Omental fat pad (tissue), 4 donors: ENCODE data around the gene PIGV. TPM values are rescaled to one million over a fixed set of nuclear protein-coding genes. Genes with fewer than 3 reads are reported as not detected.
"Not testable (repeated sequence)": the region's sequence is repeated elsewhere in the genome, so short reads cannot be mapped to it uniquely, and the experiment has no call there.

Source experiments
- ATAC-seq: fragments of 150-250 bp; one replicate; pipeline ENCODE4 v1.9.1; 2016; ENCODE audit warnings: mild to moderate bottlenecking, moderate library complexity; ENCODE audit not compliant: low FRiP score
- DNase-seq: peaks from one replicate; pipeline ENCODE4 v3.0.0-alpha.2; 2019; ENCODE audit warnings: low spot score
- total RNA-seq, 4 donors: library from RNA; depleted of rRNA; stranded (reverse); fragments of >200 nt; gene quantifications; one replicate each; pipeline ENCODE4 v1.1.0, GENCODE V29; 2016
- TF ChIP-seq, protein P1 (sequence below), 3 donors: fragments of 450-650 bp; IDR thresholded peaks; one replicate each; pipeline ENCODE4 v1.5.1; 2016 to 2017; ENCODE audit warnings: antibody characterized with exemption in 3 of 3, mild to moderate bottlenecking in 3 of 3, moderate library complexity in 2 of 3

Gene PIGV
- total RNA-seq, 4 donors from 2014 or later = 7.9 to 17.1 (median 16.5) TPM

DNA sequence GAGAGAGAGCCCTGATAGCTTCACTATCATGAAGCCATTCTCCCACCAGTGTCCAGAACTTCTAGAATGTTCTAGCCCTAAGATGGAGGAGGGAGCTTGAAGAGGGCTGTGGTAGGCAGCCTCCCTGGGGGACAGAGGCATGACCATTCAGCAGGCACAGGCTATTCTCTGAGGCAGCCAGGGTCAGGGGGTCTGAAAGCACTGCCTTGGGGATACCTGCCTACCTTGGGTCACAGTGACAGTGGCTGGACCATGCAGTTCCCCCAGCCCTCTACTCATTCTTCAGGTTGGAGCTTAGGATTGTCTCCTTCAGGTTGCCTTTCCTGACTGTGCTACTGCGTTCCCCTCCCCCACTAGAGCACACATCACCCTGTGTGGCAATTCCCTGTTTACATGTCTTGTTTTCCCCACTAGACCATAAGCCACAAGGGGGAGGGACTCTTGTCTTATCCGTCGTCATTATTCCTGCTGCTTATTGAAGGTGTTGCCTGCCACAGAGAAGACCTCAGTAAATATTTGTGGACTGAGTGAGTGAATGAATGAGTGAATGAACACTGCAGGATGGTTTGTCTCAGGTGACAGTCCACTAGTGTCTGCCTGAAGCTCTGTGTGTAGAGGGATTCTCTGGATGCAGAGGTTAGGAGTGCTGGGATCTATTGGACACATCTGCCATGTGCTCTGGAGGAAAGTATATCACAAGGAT, 43.9 kb downstream of the PIGV start:
- TF ChIP-seq, protein P1, sequence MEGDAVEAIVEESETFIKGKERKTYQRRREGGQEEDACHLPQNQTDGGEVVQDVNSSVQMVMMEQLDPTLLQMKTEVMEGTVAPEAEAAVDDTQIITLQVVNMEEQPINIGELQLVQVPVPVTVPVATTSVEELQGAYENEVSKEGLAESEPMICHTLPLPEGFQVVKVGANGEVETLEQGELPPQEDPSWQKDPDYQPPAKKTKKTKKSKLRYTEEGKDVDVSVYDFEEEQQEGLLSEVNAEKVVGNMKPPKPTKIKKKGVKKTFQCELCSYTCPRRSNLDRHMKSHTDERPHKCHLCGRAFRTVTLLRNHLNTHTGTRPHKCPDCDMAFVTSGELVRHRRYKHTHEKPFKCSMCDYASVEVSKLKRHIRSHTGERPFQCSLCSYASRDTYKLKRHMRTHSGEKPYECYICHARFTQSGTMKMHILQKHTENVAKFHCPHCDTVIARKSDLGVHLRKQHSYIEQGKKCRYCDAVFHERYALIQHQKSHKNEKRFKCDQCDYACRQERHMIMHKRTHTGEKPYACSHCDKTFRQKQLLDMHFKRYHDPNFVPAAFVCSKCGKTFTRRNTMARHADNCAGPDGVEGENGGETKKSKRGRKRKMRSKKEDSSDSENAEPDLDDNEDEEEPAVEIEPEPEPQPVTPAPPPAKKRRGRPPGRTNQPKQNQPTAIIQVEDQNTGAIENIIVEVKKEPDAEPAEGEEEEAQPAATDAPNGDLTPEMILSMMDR (IDR thresholded peaks at IDR 0.05) = no peak
- no peak for ATAC-seq
- no peak for DNase-seq

DNA sequence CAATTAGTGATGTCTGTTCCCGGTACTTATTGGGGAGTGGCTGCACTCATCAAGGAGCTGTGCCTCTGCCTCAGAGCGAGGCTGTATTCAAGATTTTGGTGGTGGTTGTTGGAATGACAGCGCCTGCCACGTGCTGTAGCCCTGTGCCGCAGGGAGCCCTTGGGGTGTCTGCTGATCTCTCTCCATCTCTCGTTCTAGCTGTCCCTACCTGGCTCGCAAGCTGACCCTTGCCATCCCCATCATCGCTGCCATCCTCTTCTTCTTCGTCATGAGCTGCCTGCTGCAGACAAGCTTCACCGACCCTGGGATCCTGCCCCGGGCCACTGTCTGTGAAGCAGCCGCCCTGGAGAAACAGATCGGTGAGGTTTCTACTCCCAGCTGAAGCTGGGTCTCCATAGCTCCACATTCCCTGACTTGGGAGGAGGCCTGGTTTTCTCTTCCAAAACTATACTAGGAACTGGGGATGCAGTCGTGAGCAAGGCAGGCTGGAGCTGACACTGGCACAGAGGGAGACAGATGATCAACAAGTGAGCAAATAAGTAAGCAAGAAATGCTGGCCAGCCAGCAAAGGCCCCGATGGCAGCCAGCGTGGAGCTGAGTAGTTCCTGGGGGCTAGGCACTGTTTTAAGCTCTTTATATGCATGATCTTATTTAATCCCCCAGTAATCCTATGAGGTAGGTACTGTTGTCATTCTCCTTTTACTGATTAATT, 44.7 kb downstream of the PIGV start:
- ATAC-seq = no peak
- TF ChIP-seq, protein P1 (IDR thresholded peaks at IDR 0.05) = no peak
- no peak for DNase-seq

DNA sequence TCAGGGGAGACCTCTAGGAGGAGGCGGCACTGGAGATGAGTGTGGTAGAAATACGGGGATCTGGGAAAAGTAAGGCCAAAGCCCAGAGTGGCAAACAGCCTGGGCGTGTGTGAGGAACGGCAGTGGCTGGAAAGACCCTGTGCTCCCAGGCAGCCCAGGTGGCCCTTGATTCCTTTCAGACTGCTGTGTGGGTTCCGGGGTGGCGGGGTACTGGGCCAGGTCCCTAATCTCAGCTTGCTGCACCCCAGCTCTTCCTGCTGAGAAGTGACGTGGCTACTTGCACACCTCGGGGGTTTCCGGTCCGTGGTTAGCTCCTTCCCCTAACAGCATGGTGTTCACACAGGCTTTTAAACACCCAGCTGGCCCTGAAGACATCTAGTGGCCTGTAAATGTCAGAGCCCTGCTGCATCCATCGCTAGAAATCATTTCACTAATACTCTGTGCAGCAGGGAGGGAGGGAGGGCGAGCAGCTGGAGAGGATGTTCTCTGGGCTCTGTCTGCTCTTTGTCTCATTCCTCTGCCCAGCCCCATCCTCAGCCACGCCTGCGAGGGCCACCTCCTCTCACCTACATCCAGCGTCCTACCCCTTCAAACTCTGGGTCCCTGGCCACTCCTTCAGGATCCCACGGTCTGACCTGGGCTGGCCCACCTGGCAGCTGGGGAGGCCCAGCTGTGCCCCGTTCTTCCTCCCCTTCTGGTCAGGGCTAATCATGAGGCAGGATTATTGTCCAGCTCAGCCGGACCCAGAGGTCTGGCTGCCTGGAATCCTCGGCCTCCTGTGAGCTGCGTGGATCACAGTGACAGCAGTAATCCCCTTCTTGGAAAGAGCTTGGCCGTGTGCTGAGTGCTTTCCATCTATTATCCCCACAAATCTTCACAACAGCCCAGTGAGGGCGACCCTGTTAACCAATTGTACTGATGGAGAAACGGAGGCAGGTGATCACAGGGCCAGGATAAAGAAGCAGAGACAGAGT, 46.0 kb downstream of the PIGV start:
- TF ChIP-seq, protein P1 (IDR thresholded peaks at IDR 0.05) = no peak
- DNase-seq (no peak), ATAC-seq (no peak)

DNA sequence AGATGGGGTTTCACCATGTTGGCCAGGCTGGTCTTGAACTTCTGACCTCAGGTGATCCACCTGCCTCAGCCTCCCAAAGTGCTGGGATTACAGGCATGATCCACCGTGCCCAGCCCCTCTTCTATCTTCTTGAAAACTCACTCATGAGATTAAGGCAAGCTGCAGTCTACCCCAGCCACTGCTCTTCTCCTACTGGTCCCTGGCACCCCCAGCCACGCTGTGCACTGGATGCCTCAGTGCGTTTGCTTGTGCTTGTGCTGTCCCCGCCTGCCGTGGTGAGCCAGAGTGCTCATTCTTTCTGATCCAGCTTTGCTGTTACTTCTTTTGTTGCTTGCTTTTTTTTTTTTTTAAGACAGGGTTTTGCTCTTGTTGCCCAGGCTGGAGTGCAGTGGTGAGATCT, 49.9 kb downstream of the PIGV start:
- DNase-seq, ATAC-seq: not testable (repeated sequence)

DNA sequence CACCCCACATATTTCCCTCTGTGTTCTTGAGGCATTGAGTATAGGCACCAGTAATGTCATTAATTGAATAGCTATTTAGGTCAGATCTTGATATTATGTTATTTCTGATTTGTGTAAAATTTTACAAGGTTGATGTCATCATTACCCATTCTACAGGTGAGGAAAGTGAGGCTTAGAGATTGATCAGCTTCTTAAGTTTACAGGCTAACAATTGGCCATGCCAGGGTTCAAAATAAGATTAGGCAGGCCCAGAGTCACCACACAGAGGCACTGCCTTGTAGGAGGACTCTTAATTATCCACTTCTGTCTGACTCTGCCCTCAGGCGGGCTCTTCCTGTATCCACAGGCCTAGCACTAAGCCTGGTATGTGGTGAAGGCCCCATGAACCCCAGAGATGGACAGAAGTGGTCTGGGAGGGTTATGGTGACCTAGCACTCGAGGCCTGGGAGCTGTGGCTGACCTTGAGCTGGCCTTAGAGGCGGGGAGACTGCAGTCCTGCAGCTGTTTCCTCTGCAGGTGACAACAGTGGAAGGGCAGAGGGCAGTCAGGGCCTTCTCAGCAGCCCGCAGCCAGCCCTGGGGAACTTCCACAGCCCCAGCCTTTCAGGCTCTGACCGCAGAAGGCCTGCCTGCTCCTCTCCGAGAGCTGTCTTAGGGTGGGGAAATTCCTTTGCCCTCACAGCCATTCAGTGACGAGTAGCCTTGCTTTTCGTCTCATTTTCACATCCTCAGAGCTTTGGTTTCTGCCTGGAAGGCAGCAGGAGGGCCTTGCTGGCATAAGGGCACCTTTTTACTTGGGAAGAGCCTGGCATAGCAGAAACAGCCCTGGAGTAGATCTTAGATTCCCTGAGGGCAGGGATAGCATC, 51.0 kb downstream of the PIGV start:
- TF ChIP-seq, protein P1 (IDR thresholded peaks at IDR 0.05) = no peak
- DNase-seq (no peak), ATAC-seq (no peak)

DNA sequence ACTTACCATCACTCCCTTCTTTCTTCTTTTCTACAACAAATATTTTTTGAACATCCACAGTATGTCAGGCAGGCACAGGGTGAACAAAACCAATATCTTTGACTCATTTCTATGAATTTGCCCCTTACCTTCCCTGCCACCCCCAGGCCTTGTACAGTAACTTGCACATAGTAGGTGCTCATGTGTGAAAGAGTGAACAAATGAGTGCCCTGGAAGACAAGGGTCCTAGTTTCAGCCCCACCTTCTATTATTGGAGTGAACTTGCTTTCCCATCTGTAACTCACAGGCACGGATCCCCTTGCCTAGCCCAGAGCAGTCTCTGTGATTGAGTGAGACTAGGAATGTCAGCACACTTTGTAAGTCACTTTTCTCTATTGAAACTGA, 51.6 kb downstream of the PIGV start:
- ATAC-seq (no peak), DNase-seq (no peak)
- TF ChIP-seq, protein P1 (IDR thresholded peaks at IDR 0.05) = no peak
